H7 (cell line): ENCODE data around the gene KCNIP1. TPM values are rescaled to one million over a fixed set of nuclear protein-coding genes. Genes with fewer than 3 reads are reported as not detected.

Experiments
- DNase-seq: peaks from one replicate; pipeline ENCODE4 v3.0.0; 2012
- H3K27me3 ChIP-seq: 2 replicates; pipeline ENCODE4 v1.6.0; 2011; ENCODE audit warnings: mild to moderate bottlenecking, low read length; ENCODE audit not compliant: control insufficient read depth, insufficient read depth
- H3K36me3 ChIP-seq: replicated peaks from 2 replicates; pipeline ENCODE4 v1.5.1; 2011; ENCODE audit warnings: low read length; ENCODE audit not compliant: control insufficient read depth, insufficient read depth
- H3K4me3 ChIP-seq: 2 replicates; pipeline ENCODE4 v1.5.1; 2011; ENCODE audit warnings: low read depth, mild to moderate bottlenecking, control low read depth, low read length, moderate library complexity; ENCODE audit not compliant: insufficient read depth
- total RNA-seq: library from RNA; depleted of rRNA; stranded (reverse); fragments of >200 nt; shearing (Covaris generic); gene quantifications from 2 replicates; pipeline ENCODE4 v1.2.3, GENCODE V29; 2014; rRNA removed

KCNIP1 gene
- total RNA-seq = 0.33 and 0.48 TPM in 2 replicates

DNA sequence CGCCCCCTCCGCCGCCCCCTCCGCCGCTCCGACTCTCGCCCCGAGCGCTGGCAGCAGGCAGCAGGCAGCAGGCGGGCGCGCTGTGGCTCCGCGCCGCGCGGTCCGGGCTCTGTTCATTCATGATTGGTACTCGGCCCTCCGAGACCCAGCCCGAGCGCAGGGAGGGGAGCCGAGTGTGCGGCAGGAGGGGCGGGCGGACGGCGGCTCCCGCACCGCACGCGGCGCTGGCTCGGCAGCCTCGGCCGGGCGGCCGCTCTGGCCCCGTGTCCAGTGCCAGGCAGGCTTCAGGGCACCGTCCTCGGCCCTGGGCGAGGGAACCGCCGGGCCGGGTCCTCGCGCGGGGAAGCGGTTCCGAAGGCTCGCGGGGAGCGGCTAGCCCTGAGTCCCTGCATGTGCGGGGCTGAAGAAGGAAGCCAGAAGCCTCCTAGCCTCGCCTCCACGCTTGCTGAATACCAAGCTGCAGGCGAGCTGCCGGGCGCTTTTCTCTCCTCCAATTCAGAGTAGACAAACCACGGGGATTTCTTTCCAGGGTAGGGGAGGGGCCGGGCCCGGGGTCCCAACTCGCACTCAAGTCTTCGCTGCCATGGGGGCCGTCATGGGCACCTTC is at the start of gene KCNIP1:
TSS of gene KCNIP1 (plus strand) at position 31 of the 607 bp plus-strand sequence.
- H3K27me3 ChIP-seq = peaks cover 23% of the 10 kb centered on the region
- no peaks in the 10 kb centered on the region for H3K36me3 ChIP-seq
- peak within 1 kb of the TSS; percentile 39 for H3K4me3 ChIP-seq
- peak; percentile 92 for DNase-seq

DNA sequence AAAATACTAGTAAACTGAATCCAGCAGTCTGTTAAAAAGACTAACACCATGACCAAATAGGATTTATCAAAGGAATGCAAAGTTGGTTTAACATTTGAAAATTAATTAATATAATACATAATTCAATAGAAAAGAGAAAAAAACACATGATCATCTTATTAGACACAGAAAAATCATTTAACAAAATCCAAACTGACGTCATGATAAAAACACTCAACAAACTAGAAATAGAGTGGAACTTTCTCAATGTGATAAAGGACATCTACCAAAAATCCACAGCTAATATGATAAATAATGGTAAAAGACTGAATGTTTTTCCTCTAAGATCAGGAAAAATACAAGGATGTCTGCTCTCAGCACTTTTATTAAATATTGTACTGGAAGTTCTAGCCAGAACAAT is 40.4 kb upstream of the KCNIP1 start:
- H3K27me3 ChIP-seq = no peaks in the 10 kb centered on the region
- no peaks in the 10 kb centered on the region for H3K36me3 ChIP-seq
- H3K4me3 ChIP-seq = no peak overlapping the region
- DNase-seq = no peak

DNA sequence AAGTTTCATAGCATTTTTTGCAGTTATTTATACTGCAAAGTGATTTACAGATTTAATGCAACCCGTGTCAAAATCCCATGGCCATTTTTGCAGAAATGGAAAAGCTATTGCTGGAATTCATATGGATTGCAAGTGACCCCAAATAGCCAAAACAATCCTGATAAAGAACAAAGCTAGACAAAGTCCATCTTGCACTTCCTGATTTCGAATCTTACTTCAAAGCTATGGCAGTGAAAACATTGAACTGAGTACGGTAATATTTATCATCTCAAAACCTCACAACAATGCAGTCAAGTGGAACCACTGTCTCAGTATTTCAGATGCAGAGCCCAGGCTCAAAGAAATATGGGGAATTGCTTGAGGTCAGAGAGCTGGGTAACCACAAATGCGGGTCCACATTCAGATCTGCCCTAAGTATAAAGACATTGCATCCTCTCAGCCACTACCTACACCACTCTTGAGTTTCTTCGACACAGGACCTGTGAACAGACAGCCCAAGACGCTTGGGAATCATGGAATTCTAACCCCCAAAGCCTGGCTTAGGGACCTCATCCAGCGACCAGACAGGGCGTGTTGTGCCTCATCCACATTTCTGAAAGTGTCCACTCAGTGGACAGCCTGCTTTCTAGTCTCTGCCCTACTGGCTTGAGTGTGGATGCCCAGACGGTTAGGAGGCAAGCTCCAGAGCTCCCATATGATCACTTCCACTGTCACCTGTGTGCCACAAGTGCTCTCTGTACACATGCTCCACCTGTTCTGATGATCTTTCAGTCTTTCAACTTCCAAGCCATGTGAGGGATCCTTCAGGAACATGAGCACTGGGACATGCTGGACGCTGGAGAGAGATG is 39.3 kb upstream of the KCNIP1 start:
- Histone ChIP-seq H3K36me3 (no peaks in the 10 kb centered on the region), H3K27me3 (no peaks in the 10 kb centered on the region), H3K4me3 (no peak overlapping the region)
- DNase-seq = no peak

DNA sequence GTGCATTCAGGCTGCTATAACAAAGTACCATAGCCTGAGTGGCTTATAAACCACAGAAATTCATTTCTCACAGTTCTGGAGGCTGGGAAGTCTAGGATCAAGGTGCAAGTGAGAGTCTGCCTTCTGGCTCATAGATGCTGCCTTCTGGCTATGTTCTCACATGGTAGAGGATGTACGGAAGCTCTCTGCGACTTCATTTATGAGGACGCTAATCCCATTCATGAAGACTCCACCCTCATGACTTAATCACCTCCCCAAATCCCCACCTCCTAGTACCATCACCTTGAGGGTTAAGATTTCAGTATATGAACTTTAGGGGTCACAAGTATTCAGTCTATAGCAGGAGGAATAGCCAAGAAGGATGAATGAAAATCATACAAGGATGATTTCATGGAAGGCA is 37.3 kb upstream of the KCNIP1 start:
- Histone ChIP-seq H3K36me3 (no peaks in the 10 kb centered on the region), H3K27me3 (no peaks in the 10 kb centered on the region), H3K4me3 (no peak overlapping the region)
- no peak for DNase-seq

DNA sequence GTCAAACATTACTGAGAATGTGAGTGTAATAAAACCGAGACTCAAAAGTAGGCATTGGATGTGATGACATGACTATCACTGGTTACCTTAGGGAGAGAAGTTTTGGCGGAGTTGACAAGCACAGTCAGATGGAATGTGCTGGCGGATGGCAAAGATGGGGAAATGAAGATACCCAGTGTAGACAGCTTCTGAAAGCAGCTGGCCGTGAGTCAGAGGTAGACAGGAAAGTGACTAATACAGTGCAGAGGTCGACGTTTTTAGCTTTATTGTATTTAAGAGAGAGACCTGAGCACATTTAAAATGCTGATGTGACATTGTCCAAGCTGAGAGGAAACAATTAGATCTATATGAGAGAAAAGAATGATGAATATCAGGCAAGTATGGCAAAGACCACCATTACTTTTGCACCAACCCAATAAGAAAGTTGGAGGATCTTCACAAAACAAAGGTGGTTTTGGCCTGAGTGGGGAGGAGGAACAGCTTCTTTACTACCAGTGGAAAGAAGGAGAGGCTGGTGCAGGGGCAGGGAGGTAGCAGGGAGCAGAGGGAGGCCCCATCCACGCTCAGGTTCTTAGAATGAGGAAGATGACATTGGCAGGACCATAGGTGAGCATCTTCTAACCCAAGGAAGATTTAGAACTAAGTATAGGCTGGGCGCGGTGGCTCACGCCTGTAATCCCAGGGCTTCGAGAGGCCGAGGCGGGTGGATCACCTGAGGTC is 36.7 kb upstream of the KCNIP1 start:
- Histone ChIP-seq H3K36me3 (no peaks in the 10 kb centered on the region), H3K4me3 (no peak overlapping the region), H3K27me3 (no peaks in the 10 kb centered on the region; the same call in 1 of the 2 replicates)
- DNase-seq = no peak

DNA sequence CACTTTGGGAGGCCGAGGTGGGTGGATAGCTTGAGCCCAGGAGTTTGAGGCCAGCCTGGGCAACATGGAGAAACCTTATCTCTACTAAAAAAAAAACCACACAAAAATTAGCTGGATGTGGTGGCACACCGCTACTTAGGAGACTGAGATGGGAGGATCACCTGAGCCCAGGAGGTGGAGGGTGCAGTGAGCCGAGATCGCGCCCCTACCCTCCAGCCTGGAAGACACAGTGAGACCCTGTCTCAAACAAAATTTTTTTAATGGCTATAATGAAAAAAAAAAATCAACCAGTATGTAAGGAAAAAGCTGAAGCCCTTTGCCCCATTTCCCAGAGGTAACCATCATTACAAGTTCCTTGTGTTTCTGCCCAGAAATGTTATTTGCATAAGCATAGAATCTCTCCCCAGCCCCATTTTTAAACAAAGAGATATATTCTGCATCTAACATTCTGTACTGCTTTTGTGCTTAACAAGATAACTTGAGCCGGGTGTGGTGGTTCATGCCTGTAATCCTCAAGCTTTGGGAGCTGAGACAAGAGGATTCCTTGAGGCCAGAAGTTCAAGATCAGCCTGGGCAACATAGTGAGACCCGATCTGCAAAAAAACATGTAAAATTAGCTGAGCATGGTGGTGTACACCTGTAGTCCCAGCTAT is 35.1 kb upstream of the KCNIP1 start:
- no peaks in the 10 kb centered on the region; the same call in 1 of the 2 replicates for H3K27me3 ChIP-seq
- no peaks in the 10 kb centered on the region for H3K36me3 ChIP-seq
- no peak overlapping the region for H3K4me3 ChIP-seq
- no peak for DNase-seq

DNA sequence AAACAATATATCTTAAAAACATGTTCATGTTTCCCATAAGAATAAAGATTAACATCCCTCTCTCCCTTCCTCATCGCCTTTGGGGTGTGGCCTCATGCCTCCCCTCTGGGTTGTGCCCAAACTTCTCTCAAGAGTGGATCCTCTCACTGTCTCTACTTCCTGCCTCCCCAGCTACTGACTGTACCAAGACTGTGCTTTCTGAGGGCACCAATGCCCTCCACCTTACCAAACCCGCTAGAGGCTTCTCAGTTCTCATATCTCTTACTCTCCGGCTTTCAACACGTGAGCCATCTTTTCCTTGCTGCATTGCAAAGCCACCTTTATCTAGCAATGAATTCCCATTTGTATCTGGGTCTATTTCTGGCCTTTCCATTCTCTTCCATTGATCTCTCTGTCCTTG is 34.4 kb upstream of the KCNIP1 start:
- H3K36me3 ChIP-seq = no peaks in the 10 kb centered on the region
- H3K27me3 ChIP-seq = no peaks in the 10 kb centered on the region; the same call in 1 of the 2 replicates
- no peak for DNase-seq
- H3K4me3 ChIP-seq = no peak overlapping the region

DNA sequence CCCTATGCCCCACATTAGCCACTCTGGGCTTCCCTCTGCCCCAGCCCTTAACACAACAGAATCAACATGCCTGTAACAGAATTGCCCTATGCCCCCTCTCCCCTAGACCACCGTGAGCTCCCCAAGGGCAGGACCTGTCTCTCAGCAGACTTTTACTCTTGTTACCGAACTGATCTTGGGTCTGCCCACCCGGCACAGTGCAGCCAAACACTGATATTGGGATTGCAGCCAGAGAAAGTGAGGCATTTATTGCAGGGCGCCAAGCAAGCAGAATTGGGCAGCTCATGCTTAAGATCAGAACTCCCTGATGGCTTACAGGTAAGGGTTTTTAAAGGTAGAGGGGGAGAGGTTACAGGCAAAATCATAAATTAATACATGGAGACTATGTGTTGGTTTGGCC is 33.5 kb upstream of the KCNIP1 start:
- Histone ChIP-seq H3K27me3 (no peaks in the 10 kb centered on the region; the same call in 1 of the 2 replicates), H3K36me3 (no peaks in the 10 kb centered on the region), H3K4me3 (no peak overlapping the region)
- no peak for DNase-seq

DNA sequence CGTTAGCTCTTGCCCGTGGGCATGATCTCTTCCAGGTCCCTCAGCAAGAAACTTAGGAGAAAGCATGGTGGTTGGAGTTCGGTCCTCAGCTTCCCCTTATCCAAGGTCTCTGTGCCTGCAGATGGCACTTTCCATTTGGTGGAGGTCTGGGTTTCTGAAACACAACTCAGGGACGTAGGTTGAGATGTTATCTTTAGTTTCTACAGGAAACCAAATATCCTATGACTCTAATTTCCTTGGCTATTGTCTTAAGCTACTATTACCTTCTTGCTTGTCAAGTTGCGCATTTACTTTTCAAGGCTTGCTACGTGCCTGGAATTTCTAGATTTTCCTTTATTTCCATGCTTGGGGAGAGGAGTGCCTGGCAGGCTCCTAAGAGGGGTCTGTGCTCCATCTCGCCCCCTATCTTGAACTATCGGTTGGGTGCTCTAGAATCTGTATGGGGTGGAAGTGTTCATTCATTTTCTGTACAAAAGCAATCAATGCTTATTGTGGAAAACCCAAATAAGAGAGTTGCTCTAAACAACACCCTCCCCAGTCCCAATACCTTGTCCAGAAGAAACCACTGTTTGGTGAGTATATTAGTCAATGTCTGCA is 32.9 kb upstream of the KCNIP1 start:
- DNase-seq = no peak
- no peak overlapping the region for H3K4me3 ChIP-seq
- H3K36me3 ChIP-seq = no peaks in the 10 kb centered on the region
- H3K27me3 ChIP-seq = no peaks in the 10 kb centered on the region; the same call in 1 of the 2 replicates

DNA sequence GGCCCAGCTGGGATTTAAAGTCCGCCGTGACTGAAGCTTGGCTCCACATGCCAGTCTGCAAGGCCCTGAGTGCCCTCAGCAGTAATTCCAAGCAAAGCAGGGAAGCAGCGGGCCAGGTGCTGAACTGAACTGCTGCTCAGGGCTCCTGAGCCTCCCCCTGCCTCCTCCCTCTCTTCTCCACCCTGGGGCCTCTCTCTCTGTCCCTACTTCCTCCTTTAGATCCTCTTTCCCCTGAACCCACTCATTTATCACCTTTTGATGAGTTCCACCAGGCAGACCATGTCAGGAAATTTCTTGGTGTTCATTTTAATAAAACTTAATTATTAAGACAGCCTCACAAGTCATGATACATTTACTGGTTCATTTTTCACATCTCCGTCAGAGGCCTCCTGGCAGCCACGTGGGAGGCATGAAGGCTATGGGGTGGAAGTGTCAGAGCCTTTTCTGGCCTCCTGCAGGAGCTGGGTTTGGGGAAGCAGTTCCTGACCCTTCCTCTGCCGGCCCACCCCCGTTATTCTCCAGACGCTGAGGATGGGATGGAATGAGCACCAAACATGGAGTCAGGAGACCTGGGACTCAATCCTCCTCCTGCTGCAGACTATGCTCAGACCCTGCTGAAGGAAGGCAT is 32.2 kb upstream of the KCNIP1 start:
- Histone ChIP-seq H3K27me3 (no peaks in the 10 kb centered on the region; the same call in 1 of the 2 replicates), H3K36me3 (no peaks in the 10 kb centered on the region), H3K4me3 (no peak overlapping the region)
- DNase-seq = no peak

DNA sequence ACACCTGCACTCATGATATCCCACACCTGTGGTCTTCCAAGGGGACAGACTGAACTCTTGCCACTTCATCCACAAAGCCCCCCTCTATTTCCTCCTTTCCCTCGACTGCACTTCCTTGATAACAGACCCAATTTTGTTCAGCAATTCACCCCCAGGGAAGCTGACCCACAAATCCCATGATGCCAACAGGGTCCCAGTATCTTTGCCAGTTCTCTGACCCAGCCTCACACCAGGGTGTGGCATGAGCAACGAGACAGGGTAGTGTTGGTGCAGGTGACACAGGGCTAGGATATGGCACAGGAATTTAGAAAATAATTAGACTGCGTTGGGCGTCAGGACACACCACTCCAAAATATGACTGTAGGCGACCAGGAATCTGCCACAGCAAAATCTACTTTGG is 30.2 kb upstream of the KCNIP1 start:
- H3K4me3 ChIP-seq = no peak overlapping the region

DNA sequence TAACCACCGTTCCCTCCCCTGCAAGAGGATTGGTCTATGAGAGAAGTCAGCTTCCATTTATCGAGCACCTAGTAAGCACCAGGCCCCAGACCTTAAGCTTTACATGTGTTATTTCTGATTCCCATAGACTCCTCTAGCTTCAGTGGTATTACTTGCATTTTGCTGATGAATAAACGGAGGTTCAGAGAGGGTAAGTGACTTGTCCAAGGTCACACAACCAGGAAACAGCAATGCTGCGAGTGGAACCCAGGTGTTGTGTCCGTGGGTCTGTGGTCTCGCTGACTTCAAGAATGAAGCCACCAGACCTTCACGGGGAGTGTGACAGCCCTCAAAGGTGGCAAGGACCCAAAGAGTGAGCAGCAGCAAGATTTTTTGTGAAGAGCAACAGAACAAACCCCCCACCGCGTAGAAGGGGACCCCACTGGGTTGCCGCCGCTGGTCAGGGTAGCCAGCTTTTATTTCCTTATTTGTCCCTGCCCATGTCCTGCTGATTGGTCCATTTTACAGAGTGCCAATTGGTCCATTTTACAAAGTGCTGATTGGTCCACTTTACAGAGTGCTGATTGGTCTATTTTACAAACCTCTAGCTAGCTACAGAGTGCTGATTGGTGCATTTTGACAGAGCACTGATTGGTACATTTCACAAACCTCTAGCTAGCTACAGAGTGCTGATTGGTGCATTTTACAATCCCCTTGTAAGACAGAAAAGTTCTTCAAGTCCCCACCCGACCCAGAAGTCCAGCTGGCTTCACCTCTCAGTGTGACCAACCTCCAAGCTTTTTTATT is 29.1 kb upstream of the KCNIP1 start:
- Histone ChIP-seq H3K4me3 (no peak overlapping the region), H3K27me3 (no peaks in the 10 kb centered on the region; the same call in 1 of the 2 replicates), H3K36me3 (no peaks in the 10 kb centered on the region)
- no peak for DNase-seq

More for the DNA sequence above, 30.2 kb upstream of the KCNIP1 start:
- Histone ChIP-seq H3K36me3 (no peaks in the 10 kb centered on the region), H3K27me3 (no peaks in the 10 kb centered on the region; the same call in 1 of the 2 replicates)
- DNase-seq = no peak
